A204.1 (cell line): ENCODE data around the gene PPP1R14B.
A peak's percentile ranks its signal among the peaks of the same experiment; 100 is the strongest.

Source experiments
- FAIRE-seq: peaks from 2 replicates; lab custom pipeline; 2012; peaks lifted over from hg19 to GRCh38; lab: Jason Lieb, UNC

PPP1R14B gene

GRCh38 chr11:64246871-64247728 lies at the start of gene PPP1R14B:
Gene PPP1R14B (minus strand): TSS chr11:64246943. CDS start chr11:64246673, 270 bp downstream.
- no peak for FAIRE-seq

DNA sequence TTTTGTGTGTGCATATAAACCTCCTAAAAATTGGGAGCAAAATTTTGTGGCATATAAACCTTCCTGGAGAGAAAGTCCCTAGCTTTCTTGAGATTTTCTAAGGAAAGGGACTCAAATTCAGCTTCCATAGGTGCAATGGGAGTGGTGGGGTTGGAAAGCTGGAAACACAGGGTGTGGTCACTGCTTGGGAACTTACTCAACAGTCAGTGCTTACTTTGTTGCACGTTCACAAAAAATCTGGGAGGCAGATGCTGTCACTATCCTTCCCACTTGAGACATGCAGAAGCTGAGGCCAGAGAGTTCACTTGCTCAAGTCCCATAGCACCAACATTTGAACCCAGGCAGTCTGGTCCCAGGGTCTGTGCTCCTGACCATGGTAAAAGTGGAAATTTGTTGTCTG lies 49.5 kb upstream of the PPP1R14B start:
- FAIRE-seq = no peak

DNA sequence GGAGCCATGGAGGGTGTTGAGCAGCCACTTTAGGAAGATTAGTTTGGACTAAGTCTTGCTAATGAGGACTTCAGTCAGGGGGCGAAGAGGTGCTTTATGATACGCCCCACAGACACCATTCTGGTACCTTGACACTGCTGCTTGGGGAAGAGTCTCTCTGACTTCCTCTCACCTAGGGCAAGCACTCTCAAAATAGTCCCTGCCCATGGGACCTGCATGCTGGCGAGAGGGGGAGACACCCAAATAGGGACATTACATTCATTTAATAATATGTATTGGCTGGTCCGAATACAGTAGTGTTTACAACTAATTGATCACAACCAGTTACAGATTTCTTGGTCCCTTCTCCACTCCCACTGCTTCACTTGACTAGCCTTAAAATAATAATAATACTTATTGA lies 49.0 kb upstream of the PPP1R14B start:
- FAIRE-seq = no peak

DNA sequence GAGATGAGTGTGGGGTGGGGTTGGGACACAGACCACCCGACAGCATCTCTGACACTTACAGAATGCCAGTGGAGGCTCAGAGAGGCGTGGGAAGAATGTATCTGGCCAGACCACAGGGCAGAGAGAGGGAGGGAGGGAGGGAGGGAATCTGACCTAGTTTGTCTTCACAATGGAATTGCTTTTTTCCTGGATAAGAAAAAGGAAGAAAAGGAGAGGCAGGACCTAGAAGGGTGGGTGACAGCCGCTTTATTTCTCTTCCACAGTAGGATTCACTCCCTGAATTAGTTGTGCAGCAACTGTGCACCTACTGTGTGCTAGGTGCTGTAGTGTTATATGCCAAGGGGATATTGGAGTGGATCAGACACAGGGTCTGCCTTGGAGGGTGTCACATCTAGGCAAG lies 48.0 kb upstream of the PPP1R14B start:
- FAIRE-seq = no peak

GRCh38 chr11:64292460-64293254 lies 45.9 kb upstream of the PPP1R14B start:
- FAIRE-seq = no peak

- FAIRE-seq = no peak
Measured at GRCh38 chr11:64291752-64292459, 45.2 kb upstream of the PPP1R14B start.

- FAIRE-seq = no peak
Measured at GRCh38 chr11:64291262-64291751, 44.6 kb upstream of the PPP1R14B start, which contains the start of gene KCNK4. Gene KCNK4 (plus strand): TSS chr11:64291302. CDS start chr11:64293019, 1,717 bp downstream.

- no peak for FAIRE-seq
Measured at GRCh38 chr11:64290352-64291261, 43.9 kb upstream of the PPP1R14B start.

- FAIRE-seq = no peak
Measured at GRCh38 chr11:64289002-64289564, 42.3 kb upstream of the PPP1R14B start.

- no peak for FAIRE-seq
Measured at GRCh38 chr11:64288353-64288750, 41.6 kb upstream of the PPP1R14B start.

DNA sequence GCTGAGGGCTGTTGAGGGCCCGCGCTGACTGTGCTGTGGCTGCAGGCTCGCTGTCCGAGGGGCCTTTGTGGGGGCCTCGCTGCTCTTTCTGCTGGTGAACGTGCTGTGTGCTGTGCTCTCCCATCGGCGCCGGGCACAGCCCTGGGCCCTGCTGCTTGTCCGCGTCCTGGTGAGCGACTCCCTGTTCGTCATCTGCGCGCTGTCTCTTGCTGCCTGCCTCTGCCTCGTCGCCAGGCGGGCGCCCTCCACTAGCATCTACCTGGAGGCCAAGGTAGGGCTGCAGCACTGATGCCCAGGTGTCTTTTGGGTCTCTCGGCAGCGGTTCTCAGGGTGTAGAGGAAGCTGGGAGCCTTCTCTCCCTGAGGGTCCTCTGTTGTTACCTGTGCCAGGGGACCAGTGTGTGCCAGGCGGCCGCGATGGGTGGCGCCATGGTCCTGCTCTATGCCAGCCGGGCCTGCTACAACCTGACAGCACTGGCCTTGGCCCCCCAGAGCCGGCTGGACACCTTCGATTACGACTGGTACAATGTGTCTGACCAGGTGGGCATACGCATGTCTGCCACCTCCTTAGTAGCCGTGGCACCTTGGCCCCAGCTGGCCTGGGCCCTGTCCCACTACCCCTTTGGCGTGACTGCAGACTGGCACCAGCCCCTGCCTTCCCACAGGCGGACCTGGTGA lies 41.1 kb upstream of the PPP1R14B start:
- no peak for FAIRE-seq

GRCh38 chr11:64286801-64287159 lies 40.0 kb upstream of the PPP1R14B start:
- no peak for FAIRE-seq

DNA sequence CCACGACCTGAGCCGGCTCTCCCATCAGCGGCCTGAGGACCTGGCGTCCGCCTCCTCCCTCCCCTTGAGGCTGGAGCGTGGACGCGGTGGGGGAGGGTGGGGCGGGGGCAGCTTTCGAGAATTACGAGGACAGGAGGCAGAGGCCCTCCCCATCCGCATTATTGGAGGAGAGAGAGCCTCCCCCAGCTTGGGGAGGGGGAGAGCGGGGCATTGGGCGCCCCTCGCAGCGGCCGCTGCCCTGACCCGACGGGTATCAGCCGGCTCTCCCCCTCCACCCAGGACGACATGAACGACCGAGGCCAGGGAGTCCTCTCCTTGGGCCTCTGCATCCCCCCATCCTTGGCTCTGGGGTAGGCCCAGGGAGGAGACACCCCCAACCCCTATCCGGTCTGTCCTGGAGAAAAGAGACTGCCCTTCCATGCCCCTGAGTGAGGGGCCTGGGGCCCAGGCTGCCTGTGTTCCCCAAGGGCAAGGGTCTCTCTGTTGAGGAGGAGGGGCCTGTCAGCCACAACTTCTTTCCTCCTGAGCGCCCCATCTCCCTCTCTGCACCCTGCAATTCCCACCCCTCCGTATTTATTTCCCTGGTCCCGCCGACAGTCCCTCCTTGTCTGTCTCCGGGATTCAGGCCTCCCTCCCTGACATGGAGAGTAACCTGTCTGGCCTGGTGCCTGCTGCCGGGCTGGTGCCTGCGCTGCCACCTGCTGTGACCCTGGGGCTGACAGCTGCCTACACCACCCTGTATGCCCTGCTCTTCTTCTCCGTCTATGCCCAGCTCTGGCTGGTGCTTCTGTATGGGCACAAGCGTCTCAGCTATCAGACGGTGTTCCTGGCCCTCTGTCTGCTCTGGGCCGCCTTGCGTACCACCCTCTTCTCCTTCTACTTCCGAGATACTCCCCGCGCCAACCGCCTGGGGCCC lies 39.4 kb upstream of the PPP1R14B start:
- FAIRE-seq = no peak

- FAIRE-seq = no peak
Measured at GRCh38 chr11:64284962-64285884, 38.5 kb upstream of the PPP1R14B start, which contains the start of gene GPR137. Gene GPR137 (plus strand): TSS chr11:64285848. CDS start chr11:64286525, 677 bp downstream.

- peak; percentile 65 for FAIRE-seq
Measured at GRCh38 chr11:64284048-64284961, 37.6 kb upstream of the PPP1R14B start, which contains the start of gene BAD. Gene BAD (minus strand): TSS chr11:64284665. CDS start chr11:64284368, 297 bp downstream.

DNA sequence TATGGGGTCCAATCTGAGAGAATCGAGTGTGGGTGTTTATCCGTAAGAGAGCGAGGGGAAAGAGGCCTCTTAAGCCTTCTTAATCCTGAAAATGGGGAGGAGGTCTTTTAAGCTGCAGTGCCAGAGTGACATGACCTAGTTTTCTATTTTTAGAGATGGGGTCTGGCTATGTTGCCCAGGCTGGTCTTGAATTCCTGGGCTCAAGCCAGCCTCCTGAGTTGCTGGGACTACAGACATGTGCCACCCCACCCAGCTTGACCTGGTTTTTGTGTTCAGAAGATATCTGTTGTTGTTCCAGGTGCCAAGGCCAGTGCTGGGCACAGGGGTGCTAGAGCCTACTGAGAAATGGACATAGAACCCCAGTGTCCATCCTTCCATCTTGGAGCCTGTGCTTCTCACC lies 36.3 kb upstream of the PPP1R14B start:
- no peak for FAIRE-seq
